ENCODE data around the gene LY6G5B. TPM values are rescaled to one million over a fixed set of nuclear protein-coding genes. Genes with fewer than 3 reads are reported as not detected.

Gene LY6G5B
- total RNA-seq, 1 donor = 3.9 TPM

GRCh38 chr6:31626952-31627351, 42.8 kb upstream of the LY6G5B start:
- TF ChIP-seq CTCF (IDR thresholded peaks at IDR 0.05; ENCODE audit: insufficient read depth, low read depth, low read length) = no peak
- no peak for DNase-seq (ENCODE audit: low read depth)
- no peak overlapping the region for H3K4me3 ChIP-seq (ENCODE audit: low read depth, low read length)

GRCh38 chr6:31627690-31628287, 42.0 kb upstream of the LY6G5B start:
- DNase-seq (ENCODE audit: low read depth) = no peak
- TF ChIP-seq CTCF (IDR thresholded peaks at IDR 0.05; ENCODE audit: insufficient read depth, low read depth, low read length) = no peak
- no peak overlapping the region for H3K4me3 ChIP-seq (ENCODE audit: low read depth, low read length)

GRCh38 chr6:31629014-31629413, 40.8 kb upstream of the LY6G5B start:
- no peak overlapping the region for H3K4me3 ChIP-seq (ENCODE audit: low read depth, low read length)
- no peak for DNase-seq (ENCODE audit: low read depth)
- no peak for TF ChIP-seq CTCF (IDR thresholded peaks at IDR 0.05; ENCODE audit: insufficient read depth, low read depth, low read length)

GRCh38 chr6:31630177-31630934, 39.4 kb upstream of the LY6G5B start:
- no peak for DNase-seq (ENCODE audit: low read depth)
- no peak overlapping the region for H3K4me3 ChIP-seq (ENCODE audit: low read depth, low read length)
- TF ChIP-seq CTCF (IDR thresholded peaks at IDR 0.05; ENCODE audit: insufficient read depth, low read depth, low read length) = no peak

- no peak for TF ChIP-seq CTCF (IDR thresholded peaks at IDR 0.05; ENCODE audit: insufficient read depth, low read depth, low read length)
- DNase-seq (ENCODE audit: low read depth) = no peak
- H3K4me3 ChIP-seq (ENCODE audit: low read depth, low read length) = no peak overlapping the region
These were observed 38.6 kb upstream of the LY6G5B start for GRCh38 chr6:31631209-31631608.

GRCh38 chr6:31631681-31632278, 38.0 kb upstream of the LY6G5B start:
- TF ChIP-seq CTCF (IDR thresholded peaks at IDR 0.05; ENCODE audit: insufficient read depth, low read depth, low read length) = no peak
- no peak for DNase-seq (ENCODE audit: low read depth)

More at GRCh38 chr6:31631681-31632278, 38.0 kb upstream of the LY6G5B start:
- H3K4me3 ChIP-seq (ENCODE audit: low read depth, low read length) = no peak overlapping the region

All from fibroblast of villous mesenchyme (primary cell).